ENCODE results near the gene NOP14.

Gene NOP14

DNA sequence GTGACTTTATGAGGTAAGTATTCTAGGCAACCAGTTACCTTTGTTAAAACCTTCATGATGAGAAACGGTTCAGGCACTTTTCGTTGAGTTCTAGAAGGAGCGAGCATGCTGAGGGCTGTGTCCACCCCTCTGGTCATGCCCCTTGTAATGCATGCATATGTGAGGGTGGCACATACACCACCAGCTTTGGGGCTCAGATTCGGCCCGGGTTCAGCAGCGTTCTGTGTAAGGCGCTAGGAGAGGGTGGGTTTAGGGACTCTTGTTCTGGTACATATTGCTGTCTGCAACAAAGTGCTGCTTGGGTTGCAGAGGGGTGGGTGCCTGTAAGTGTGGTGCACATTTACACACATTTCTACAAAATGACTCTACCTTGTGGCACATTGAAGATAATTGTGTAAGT lies 54.5 kb downstream of the NOP14 start:
- no peak for TF ChIP-seq CTCF (IDR thresholded peaks at IDR 0.05)

DNA sequence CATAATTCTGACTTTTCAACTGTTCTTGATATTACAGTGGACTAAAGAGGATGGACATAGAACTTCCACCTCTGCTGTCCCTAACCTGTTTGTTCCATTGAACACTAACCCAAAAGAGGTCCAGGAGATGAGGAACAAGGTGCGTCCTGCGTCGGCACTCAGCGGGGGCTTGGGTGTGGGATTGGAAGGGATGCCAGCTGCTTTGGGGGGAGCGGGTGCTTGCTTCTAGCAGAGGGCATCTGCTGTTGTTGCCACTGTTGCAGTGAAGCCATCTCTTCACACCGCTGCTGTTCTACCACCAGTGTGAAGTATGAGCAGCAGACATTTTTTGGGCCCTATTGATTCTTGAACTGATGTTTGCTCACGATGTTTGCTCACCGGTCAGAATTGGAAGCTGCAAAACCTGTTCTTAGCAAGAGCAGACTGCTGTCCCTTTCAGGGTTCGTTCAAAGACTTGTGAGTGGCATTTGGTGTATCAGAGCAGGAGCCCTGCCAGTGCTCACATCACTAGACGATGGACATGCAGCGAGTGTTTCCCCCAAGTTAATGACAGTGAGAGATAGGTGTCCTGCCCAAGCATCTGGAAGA lies 55.4 kb downstream of the NOP14 start:
- no peak for TF ChIP-seq CTCF (IDR thresholded peaks at IDR 0.05)

DNA sequence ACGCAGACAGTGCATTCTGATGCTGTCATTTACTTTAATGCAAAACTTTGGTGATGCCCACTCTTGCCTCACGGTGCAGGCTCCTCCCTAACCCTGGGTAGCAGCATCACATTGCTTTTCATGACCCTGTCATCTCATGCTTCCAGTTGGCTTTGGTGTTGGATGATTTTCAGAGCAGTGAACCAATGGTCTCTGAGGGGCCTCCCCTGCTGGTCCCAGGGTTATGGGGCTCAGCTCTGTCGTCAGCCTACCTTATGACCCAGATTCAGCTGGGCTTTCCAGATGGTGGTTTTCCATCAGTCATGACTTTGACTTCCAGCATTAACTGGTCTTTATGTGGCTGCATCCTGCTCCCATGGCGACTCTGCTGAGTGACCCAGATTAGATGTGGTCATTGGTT lies 56.0 kb downstream of the NOP14 start:
- no peak for TF ChIP-seq CTCF (IDR thresholded peaks at IDR 0.05)

- TF ChIP-seq CTCF (IDR thresholded peaks at IDR 0.05) = no peak
These were observed 57.0 kb downstream of the NOP14 start for GRCh38 chr4:2906218-2906617.

DNA sequence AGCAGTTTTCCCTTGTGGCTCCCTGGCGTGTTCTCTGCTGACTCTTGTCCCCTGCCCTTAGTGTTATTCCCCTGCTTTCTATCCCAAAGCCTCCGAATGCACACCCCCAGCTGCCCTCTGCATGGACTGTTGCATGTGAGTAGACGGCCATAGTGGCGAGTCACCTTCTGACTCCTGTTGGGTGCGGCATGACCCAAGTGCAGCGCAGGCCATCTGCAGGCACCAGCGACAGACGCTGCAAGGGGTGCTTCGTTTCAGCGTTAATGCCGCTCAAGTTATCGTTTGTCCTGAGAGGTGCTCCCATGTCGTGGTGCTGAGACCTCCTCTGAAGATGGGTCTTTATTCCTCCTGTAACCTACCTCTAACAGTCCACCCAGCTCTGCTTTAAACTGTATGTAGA lies 57.7 kb downstream of the NOP14 start:
- no peak for TF ChIP-seq CTCF (IDR thresholded peaks at IDR 0.05)

GRCh38 chr4:2902126-2902525 lies 61.1 kb downstream of the NOP14 start:
- TF ChIP-seq CTCF (IDR thresholded peaks at IDR 0.05) = no peak

DNA sequence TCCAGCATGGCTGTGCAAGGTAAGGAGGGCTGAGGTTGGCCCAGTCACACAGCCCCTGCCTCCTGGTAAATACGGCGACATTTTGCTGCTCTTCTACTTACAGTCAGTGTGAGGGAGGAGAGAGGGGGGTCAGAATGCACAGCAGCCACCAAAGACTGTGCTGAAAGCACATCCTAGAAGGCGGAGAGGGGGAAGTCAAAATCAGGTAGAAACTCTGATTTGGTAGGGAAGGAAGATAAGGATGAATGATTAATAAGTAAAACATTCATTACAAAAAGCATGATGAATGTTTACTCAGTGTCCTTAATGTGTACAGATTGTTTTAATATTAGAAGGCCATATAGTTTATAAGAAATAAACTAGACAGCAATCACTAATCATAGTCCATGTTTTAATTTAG lies 62.0 kb downstream of the NOP14 start:
- no peak for TF ChIP-seq CTCF (IDR thresholded peaks at IDR 0.05)

GRCh38 chr4:2900741-2901140 lies 62.5 kb downstream of the NOP14 start:
- TF ChIP-seq CTCF (IDR thresholded peaks at IDR 0.05) = no peak

Data from LNCAP (cell line).